LNCaP clone FGC (cell line): ENCODE results near the gene CNKSR2.

Experiments
- DNase-seq: peaks from one replicate; pipeline ENCODE4 v3.0.0-alpha.2; 2011; ENCODE audit warnings: low read depth
- H3K4me3 ChIP-seq: 2 replicates; pipeline ENCODE4 v1.5.1; 2011; ENCODE audit warnings: mild to moderate bottlenecking, low read depth, low read length, control low read depth
- TF ChIP-seq, protein P1 (sequence below): IDR thresholded peaks from 2 replicates; pipeline ENCODE4 v1.5.1; 2012; ENCODE audit warnings: mild to moderate bottlenecking; ENCODE audit not compliant: control insufficient read depth, insufficient read depth; ENCODE audit errors: extremely low read depth

CNKSR2 gene

DNA sequence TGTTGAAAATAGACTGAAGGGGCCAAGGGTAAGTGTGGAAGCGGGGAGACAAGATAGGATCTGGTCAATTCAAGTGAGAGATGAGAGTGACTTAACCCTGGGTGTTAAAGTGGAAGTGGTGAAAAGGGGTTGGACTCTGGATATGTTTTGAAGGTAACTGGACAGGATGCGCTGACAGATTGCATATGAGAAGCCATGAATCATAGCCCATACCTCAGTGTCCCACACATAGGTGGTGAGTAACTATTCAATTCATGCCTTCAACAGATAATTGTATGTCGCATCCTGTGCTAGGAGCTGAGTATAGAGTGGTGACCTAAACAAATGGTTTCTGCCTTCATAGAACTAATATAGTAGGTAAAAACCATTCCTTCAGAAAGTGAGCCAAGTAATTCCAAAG, 207.3 kb downstream of the CNKSR2 start:
- TF ChIP-seq, protein P1, sequence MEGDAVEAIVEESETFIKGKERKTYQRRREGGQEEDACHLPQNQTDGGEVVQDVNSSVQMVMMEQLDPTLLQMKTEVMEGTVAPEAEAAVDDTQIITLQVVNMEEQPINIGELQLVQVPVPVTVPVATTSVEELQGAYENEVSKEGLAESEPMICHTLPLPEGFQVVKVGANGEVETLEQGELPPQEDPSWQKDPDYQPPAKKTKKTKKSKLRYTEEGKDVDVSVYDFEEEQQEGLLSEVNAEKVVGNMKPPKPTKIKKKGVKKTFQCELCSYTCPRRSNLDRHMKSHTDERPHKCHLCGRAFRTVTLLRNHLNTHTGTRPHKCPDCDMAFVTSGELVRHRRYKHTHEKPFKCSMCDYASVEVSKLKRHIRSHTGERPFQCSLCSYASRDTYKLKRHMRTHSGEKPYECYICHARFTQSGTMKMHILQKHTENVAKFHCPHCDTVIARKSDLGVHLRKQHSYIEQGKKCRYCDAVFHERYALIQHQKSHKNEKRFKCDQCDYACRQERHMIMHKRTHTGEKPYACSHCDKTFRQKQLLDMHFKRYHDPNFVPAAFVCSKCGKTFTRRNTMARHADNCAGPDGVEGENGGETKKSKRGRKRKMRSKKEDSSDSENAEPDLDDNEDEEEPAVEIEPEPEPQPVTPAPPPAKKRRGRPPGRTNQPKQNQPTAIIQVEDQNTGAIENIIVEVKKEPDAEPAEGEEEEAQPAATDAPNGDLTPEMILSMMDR, result no peak
- no peak overlapping the region for H3K4me3 ChIP-seq
- no peak for DNase-seq

DNA sequence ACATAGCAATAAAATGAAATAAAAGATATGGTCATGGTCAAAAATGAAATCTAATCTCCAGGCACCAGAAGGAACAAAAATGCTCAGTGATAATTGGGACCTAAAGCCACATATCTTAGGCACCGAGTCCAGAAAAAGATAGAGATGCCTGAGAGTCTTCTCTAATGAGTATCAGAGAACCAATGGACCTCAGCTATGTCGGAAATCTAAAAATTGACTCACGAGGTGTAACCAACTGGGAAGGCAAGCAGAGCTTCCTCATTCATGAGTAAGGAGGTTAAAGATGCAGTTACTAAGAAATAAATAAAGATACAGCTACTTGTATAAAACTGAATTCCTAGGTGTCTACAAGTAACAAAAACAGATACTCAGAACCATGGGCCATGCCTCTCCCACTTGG, 211.8 kb downstream of the CNKSR2 start:
- H3K4me3 ChIP-seq, result no peak overlapping the region
- DNase-seq, result no peak
- TF ChIP-seq, protein P1, result no peak

DNA sequence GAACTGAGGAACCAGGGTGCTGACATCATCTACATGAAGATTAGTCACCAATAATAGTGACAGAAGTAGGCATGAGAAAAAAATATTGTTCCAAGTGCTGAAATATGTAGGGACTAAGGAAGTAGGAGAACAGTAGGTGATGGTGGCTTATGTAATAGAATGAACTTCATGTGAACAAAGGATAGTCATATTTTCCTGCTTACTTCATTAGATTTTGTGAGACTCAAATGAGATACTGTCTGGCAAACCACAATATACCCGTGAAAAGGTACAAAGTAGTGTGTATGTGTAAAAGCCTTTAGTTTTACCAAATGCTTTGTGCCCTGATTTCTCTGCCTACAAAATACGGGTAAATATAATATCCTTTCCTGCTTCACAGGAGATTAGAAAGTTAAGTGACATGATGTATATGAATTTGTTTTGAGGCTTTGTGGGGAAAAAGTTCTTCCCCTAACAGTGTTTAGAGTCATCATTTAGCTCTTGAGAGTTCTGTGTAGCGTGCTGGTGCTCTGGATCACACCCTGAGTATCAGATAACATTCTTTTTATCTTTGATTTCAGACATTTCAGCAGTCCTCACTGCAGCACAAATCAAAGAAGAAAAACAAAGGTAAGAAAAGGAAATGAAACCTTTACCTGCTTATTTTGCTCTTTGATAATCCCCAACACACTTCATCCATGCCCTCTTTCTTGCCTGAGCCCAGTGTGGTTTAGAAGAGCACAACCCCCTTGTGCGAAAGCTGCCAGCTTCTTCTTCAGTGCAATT, 216.0 kb downstream of the CNKSR2 start:
- no peak overlapping the region for H3K4me3 ChIP-seq
- TF ChIP-seq, protein P1, result no peak
- no peak for DNase-seq

DNA sequence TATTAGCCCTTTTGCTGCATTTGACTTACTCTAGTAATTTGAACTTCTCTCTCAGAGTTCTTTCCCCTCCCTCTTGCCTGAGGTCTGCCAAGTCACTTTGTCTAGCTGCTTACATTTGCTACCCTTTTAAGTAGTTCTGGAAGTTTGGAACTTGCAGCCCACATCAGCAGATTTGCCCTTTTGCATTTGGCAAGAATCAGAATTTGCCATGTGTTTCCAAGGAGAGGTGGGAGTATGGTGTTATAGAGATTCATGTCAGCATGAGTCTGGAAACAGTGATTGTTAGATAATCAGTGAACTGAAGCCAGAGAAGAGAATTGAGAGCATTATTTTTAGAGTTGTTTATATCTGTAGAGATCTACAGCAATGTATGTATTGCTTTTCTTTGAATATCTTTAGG, 231.8 kb downstream of the CNKSR2 start:
- TF ChIP-seq, protein P1, result no peak
- H3K4me3 ChIP-seq, result no peak overlapping the region
- no peak for DNase-seq

DNA sequence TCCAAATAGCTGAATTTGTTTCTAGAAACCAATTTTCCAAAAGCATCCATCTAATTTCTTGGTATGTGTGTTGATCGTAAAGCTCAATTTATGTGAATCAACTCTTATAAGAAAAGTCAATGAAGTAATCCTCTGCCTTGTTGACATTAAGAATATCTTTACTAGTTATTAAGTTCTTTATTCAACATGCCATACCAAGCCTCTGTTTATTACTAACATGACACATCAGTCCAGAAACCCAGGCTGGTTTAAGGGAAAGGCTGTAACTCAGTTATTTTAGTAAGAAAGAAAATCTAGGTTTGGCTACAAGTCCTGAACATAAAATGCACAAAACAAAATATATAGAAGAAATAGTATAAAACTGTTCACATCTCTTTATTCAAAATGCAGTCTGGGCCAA, 235.9 kb downstream of the CNKSR2 start:
- TF ChIP-seq, protein P1, result no peak
- no peak overlapping the region for H3K4me3 ChIP-seq
- no peak for DNase-seq

DNA sequence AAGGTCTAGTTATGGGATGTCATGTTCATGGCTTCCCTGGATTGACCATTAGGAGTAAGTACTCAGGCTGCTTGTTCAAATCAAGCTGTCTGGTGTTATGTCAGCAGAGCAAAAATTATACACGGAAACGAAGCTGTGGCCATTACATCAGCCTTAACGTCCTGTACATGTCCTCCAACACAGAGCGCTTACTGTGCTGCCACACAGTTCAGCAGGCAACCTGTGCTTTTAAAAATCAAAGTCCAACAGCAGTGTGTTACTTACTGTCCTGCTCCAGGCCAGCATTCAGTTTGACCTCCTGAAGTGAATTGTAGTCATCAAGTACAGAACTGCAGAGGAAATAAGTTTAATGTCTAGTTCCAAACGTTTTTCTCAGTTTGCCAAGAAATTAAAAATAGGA, 237.9 kb downstream of the CNKSR2 start:
- DNase-seq, result no peak
- TF ChIP-seq, protein P1, result no peak

DNA sequence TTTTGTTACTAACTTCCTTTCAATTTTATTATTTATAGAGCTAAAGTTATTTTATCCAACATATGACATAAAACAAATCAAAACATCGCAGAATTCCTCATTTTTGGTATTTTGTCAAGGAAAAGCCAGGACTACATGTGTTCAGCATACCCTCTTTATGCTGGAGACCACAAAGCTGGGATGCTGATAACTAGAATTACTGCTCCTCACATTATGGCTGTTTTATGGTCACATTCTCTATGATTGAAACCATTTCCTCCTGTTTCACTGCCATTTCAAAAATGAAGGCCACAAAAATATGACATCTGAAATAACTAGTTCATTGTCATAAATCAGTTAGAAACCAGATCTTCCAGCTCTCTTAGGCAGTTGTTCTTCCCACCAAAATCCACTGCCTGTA, 242.2 kb downstream of the CNKSR2 start:
- no peak for DNase-seq
- TF ChIP-seq, protein P1, result no peak
- no peak overlapping the region for H3K4me3 ChIP-seq

More for the DNA sequence above, 237.9 kb downstream of the CNKSR2 start:
- H3K4me3 ChIP-seq, result no peak overlapping the region
